Dendritic cell treated with granulocyte-macrophage colony-stimulating factor and Interleukin-4, amounts not matched to agents 40 ng/mL and 50 ng/mL, for 4 days (primary cell): ENCODE measurements around the gene BACH1.

Experiments
- H3K27ac Mint-ChIP-seq: one replicate; pipeline ENCODE4 v1.8.0; 2022; ENCODE audit warnings: mild to moderate bottlenecking, mixed read lengths
- H3K27me3 Mint-ChIP-seq: one replicate; pipeline ENCODE4 v1.8.0; 2022; ENCODE audit warnings: mild to moderate bottlenecking, mixed read lengths
- H3K36me3 Mint-ChIP-seq: one replicate; pipeline ENCODE4 v1.8.0; 2022; ENCODE audit warnings: low read depth, mixed read lengths
- H3K4me1 Mint-ChIP-seq: one replicate; pipeline ENCODE4 v1.8.0; 2022; ENCODE audit warnings: low read depth, mixed read lengths
- H3K4me3 Mint-ChIP-seq: one replicate; pipeline ENCODE4 v1.8.0; 2022; ENCODE audit warnings: mild to moderate bottlenecking, moderate library complexity, mixed read lengths
- H3K9me3 Mint-ChIP-seq: one replicate; pipeline ENCODE4 v1.8.0; 2022; ENCODE audit warnings: mixed read lengths
- intact Hi-C: fragments of 100-400 bp; cut with micrococcal nuclease; formaldehyde crosslinking; loops from one replicate; pipeline ENCODE4 v1.15.0; 2022

The BACH1 gene

DNA sequence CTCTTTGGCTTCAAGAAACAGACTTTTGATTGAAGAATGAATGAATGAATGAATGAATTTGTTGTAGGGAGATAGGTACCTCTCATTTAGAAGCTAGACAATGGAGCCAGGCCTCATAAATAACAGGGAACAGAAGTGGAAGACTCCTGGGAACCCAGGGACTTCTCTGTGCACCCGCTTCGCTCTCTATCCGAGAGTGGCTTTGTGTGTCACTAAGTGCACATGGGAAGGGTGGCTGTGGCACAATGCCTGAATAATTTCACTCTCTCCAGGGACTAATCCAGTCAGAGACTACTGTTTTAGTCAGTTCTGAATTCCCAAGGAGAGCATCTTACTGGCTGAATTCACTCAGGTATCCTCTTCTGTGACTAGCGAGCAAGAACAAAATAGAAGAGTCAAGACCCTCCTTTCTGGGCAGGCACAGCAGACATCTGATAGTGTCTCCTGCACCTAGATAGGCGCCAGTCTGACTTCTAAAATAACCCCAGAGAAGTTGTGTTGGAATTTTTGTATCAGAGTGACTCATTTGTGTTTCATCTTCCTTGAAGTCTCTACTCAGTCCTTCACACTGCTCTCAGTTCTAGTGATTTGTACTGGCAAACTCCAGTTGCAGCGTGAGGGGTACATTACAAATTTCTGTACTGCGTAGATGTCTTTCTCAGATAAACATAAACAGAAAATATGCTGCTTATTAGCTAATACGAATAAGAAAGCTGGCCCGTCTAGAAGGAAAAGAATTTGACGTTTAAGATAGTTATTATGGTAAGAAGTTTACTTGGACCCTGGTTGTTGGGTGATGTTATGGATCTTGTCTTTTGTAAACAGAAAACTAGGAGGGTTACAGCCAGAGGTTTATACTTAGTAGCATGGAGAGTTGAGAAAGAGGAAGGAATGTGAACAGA is 34.0 kb downstream of the BACH1 start:
- Mint-ChIP-seq H3K4me3 (no peak overlapping the region), H3K27ac (peak overlapping the region; percentile 54), H3K4me1 (peaks cover 39% of the 10 kb centered on the region), H3K9me3 (no peaks in the 10 kb centered on the region), H3K36me3 (peaks cover 75% of the 10 kb centered on the region), H3K27me3 (no peaks in the 10 kb centered on the region)
- intact Hi-C loops: no loop called here

DNA sequence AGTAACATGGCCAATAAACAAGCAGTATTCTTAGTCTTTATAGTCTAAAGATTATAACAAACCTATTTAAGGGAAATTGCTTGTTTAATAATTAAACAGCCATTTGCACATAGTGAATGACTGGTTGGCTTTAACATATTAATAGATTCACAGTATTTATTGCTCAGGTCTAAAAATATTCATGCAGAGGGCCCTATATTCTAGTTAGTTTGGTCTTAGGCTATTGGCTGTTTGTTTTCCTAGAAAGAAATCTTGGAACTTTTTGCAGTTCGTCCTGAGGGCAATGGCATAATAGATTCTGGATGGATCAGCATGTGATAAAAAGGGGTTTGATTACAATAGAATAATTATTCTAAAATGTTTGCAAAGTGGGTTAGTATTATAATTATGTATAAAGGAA is 34.7 kb downstream of the BACH1 start:
- peaks cover 38% of the 10 kb centered on the region for H3K4me1 Mint-ChIP-seq
- no peak overlapping the region for H3K4me3 Mint-ChIP-seq
- peak overlapping the region; percentile 54 for H3K27ac Mint-ChIP-seq
- H3K36me3 Mint-ChIP-seq: peaks cover 71% of the 10 kb centered on the region
- no peaks in the 10 kb centered on the region for H3K9me3 Mint-ChIP-seq
- H3K27me3 Mint-ChIP-seq: no peaks in the 10 kb centered on the region
- intact Hi-C loops: no loop called here

DNA sequence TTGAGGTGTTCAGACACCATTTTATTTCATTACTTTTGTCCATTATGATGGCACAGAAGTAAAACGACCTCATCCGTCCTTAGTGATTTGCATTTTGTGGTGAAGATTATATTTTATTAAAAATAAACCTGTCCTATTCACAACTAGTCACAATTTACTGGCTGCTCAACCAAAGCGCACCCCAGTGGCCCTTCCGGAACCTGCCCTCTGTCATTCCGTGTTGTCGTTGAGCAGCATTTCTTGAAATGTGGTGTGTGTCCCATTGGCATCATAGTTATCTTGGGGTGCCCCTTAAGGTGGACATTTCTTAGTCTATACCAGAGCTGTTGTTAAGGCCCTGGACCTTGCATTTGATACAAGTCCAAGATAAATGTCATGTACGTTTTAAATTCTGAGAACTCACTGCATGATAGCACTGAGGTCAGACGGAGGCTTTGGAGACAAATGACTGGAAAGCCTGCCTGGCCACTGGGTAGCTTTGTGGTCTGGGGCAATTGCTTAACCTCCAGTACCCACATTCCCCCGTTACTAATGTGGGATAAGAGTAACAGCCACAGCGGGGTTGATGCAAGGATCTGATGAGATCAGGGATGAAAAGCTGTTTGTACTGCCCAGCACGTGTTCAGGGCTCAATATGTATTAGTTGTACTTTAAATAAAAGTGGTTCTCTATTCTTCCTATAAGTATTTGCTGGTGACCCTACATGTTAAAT is 36.2 kb downstream of the BACH1 start:
- H3K4me3 Mint-ChIP-seq: no peak overlapping the region
- H3K27ac Mint-ChIP-seq: peak overlapping the region; percentile 8
- no peaks in the 10 kb centered on the region for H3K9me3 Mint-ChIP-seq
- no peaks in the 10 kb centered on the region for H3K27me3 Mint-ChIP-seq
- peaks cover 36% of the 10 kb centered on the region for H3K4me1 Mint-ChIP-seq
- intact Hi-C loops: loop anchor here (5.0 kb wide), 1 partner anchor 37 kb away; no protein-coding TSS in a partner anchor
- H3K36me3 Mint-ChIP-seq: peaks cover 70% of the 10 kb centered on the region

DNA sequence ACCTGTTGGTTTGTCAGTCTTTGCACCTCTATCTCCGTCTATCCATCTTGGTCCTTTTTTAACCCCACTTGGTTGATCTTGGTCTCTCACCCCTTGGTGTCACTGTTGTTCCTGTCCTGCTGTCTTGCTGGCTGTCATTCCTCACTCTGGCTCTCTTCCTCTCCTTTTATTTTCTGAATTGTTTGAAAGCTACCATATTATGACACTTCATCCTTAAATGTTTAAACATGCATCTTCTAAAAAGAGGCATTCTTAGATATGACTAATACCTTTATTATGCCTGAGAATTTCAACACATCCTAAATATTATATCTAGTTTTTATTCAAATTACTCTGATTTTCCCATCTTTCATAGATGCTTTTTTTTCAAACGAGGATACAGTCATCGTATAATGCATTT is 37.0 kb downstream of the BACH1 start:
- Mint-ChIP-seq H3K27ac (peak overlapping the region; percentile 4), H3K4me3 (no peak overlapping the region), H3K9me3 (no peaks in the 10 kb centered on the region), H3K27me3 (no peaks in the 10 kb centered on the region), H3K36me3 (peaks cover 67% of the 10 kb centered on the region), H3K4me1 (peaks cover 37% of the 10 kb centered on the region)
- intact Hi-C loops: loop anchor here (5.0 kb wide), 1 partner anchor 37 kb away; no protein-coding TSS in a partner anchor

DNA sequence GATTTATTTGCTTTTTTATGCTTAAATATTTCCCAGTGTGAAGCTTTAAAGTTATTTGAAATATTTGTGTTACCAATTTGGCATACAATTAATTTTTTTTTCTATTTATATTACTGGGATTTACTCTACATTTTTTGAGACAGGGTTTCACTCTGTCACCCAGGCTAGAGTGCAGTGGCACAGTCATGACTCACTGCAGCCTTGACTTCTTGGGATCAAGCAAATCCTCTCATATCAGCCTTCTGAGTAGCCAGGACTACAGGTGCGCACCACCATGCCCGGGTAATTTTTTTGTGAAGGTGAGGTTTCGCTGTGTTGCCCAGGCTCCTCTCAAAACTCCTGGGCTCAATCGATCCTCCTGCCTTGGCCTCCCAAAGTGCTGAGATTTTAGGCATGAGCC is 39.5 kb downstream of the BACH1 start:
- Mint-ChIP-seq H3K27me3 (no peaks in the 10 kb centered on the region), H3K9me3 (no peaks in the 10 kb centered on the region), H3K36me3 (peaks cover 59% of the 10 kb centered on the region), H3K27ac (no peak overlapping the region), H3K4me3 (no peak overlapping the region), H3K4me1 (peaks cover 39% of the 10 kb centered on the region)
- intact Hi-C loops: loop anchor here (5.0 kb wide), 1 partner anchor 34 kb away; no protein-coding TSS in a partner anchor

DNA sequence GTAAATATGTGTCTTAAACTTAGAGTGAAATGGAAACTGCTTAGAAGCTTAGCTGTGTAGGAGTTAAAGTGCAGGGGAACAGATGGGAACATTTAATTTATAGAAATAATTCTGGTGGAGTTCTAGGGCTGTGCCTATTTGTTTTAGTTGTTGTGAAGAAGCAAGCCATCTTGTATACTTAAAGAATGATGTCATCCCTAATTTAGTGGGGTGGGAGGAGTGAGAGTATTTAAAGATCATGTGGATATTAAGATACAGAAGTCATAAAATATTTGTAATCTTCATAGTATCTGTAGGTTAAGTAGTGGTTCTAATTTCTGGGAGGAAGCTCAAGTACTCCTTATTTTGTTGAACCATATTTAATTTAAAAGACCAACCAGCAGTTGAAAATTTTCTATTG is 41.5 kb downstream of the BACH1 start:
- Mint-ChIP-seq H3K4me3 (no peak overlapping the region), H3K9me3 (no peaks in the 10 kb centered on the region), H3K36me3 (peaks cover 61% of the 10 kb centered on the region), H3K27me3 (no peaks in the 10 kb centered on the region), H3K4me1 (peaks cover 34% of the 10 kb centered on the region), H3K27ac (no peak overlapping the region)
- intact Hi-C loops: no loop called here

DNA sequence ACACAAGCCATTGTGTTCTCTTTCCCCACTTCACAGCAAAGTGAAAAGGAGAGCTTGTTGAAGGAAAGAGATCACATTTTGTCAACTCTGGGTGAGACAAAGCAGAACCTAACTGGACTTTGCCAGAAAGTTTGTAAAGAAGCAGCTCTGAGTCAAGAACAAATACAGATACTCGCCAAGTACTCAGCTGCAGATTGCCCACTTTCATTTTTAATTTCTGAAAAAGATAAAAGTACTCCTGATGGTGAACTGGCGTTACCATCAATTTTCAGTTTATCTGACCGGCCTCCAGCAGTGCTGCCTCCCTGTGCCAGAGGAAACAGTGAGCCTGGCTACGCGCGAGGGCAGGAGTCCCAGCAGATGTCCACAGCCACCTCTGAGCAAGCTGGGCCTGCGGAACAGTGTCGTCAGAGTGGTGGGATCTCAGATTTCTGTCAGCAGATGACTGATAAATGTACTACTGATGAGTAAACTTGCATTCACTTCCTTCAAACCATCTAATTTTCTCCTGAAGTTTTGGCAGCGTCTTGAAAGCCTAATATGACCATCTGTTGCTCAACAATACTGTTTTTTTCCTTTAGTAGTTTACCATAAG is 43.7 kb downstream of the BACH1 start:
- intact Hi-C loops: no loop called here
- no peaks in the 10 kb centered on the region for H3K9me3 Mint-ChIP-seq
- H3K27me3 Mint-ChIP-seq: no peaks in the 10 kb centered on the region
- peak overlapping the region; percentile 81 for H3K27ac Mint-ChIP-seq
- H3K36me3 Mint-ChIP-seq: peaks cover 46% of the 10 kb centered on the region
- H3K4me1 Mint-ChIP-seq: peaks cover 39% of the 10 kb centered on the region
- peak overlapping the region; percentile 26 for H3K4me3 Mint-ChIP-seq

DNA sequence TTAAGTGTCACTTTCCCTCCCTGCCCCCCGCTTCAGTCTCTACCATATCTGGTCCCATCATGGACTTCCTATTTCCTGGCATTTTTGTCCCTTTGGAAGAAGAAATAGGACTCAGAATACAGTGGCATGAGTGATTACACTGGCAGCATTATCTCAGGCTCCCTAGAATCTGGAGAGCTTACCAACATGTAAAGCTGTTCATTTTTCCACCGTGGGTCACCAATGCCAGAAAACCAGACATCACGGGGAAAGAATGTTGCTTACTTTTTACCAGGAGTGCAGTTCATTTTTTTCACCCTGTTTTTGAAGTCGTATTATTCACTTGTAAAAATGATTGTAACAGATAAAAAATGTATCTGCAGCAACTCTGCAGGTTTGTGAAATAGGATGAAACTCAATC is 44.8 kb downstream of the BACH1 start:
- Mint-ChIP-seq H3K4me1 (peaks cover 50% of the 10 kb centered on the region), H3K4me3 (no peak overlapping the region), H3K36me3 (peaks cover 39% of the 10 kb centered on the region), H3K27me3 (no peaks in the 10 kb centered on the region), H3K27ac (no peak overlapping the region), H3K9me3 (no peaks in the 10 kb centered on the region)
- intact Hi-C loops: no loop called here

DNA sequence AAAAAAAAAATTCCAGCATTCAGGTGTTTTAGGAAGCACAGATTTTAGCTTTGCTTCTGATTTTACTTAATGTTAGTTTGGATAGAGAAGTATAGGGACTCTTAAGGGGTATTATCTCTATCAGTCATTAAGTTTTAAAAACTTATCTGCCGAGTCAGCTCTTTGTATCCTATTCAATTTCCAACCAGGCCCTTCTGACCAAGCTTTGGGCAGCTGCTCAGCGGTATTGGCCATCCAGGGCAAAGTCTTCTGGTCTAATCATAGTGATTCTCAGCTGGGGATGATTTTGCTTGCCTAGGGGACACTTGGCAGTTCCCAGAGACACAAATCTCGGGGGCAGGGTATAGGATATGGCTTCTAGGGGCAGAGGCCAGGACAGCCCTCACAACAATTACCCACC is 47.6 kb downstream of the BACH1 start:
- Mint-ChIP-seq H3K4me1 (peaks cover 55% of the 10 kb centered on the region), H3K27me3 (no peaks in the 10 kb centered on the region), H3K9me3 (no peaks in the 10 kb centered on the region), H3K4me3 (no peak overlapping the region), H3K36me3 (peaks cover 37% of the 10 kb centered on the region), H3K27ac (peak overlapping the region; percentile 73)
- intact Hi-C loops: loop anchor here (5.0 kb wide), 1 partner anchor 44 kb away; no protein-coding TSS in a partner anchor

DNA sequence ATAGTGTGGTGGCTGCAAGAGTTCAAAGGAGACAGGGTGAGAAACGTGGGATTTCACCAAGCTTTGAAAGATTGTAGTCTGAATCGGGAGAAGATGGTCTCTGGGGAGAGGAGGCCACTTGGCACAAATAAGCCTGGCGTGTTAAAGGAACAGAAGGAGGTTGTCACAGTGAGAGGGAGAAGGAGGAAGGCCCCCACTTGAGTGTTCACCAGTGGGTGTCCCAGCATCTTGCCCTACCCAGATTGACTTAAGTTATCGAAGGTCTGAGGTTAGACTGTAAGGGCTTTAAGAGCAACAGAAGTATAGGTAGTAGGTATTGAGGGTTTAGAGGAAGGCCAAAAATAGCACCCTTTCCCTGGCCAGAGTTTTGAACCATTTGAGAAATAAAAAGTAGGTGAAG is 48.0 kb downstream of the BACH1 start:
- intact Hi-C loops: loop anchor here (5.0 kb wide), 1 partner anchor 44 kb away; no protein-coding TSS in a partner anchor
- Mint-ChIP-seq H3K27ac (peak overlapping the region; percentile 73), H3K36me3 (peaks cover 41% of the 10 kb centered on the region), H3K4me1 (peaks cover 50% of the 10 kb centered on the region), H3K27me3 (no peaks in the 10 kb centered on the region), H3K4me3 (no peak overlapping the region), H3K9me3 (no peaks in the 10 kb centered on the region)

DNA sequence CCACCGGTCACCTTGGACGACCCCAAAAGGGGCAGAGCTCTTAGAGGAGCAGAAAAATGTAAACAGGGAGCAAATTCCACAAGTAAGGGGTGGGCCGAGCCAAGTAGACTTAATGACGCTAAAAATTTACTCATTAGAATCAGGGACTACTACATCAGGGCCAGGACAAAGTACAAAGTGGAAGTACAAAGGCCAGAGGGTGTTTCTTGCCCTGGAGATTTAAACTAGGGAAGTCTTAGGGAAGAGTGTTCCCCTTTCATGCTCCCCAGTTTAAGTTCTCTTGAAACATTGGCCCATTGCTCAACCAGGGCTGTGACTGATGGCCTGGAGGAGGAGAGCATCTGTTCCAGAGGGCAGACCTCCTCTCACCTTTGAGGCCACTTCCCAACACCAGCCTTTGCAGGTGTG is 48.6 kb downstream of the BACH1 start:
- peaks cover 45% of the 10 kb centered on the region for H3K4me1 Mint-ChIP-seq
- H3K27me3 Mint-ChIP-seq: no peaks in the 10 kb centered on the region
- intact Hi-C loops: loop anchor here (5.0 kb wide), 1 partner anchor 45 kb away; no protein-coding TSS in a partner anchor
- peak overlapping the region; percentile 73 for H3K27ac Mint-ChIP-seq
- H3K4me3 Mint-ChIP-seq: no peak overlapping the region
- peaks cover 39% of the 10 kb centered on the region for H3K36me3 Mint-ChIP-seq
- no peaks in the 10 kb centered on the region for H3K9me3 Mint-ChIP-seq

DNA sequence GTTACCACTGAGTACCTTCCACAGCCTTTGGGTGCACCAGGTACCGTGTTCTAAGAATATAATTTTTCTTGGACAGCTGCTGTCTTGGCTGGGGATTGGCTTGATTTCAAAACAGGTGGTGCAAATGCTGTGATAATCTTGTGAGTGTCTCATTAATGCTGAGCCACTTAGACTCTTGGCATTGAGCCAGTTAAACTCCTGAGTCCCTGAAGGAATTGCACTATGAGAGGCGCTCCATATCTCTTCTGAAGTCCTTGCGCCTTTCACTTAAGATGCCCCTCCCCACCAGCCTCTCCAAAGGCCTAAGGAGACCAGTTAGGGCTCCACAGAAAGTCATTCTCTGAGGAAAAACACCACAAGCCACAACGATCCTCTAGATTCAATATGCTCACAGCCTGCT is 51.0 kb downstream of the BACH1 start:
- Mint-ChIP-seq H3K27ac (no peak overlapping the region), H3K27me3 (no peaks in the 10 kb centered on the region), H3K4me1 (peaks cover 51% of the 10 kb centered on the region), H3K9me3 (peaks cover 13% of the 10 kb centered on the region), H3K4me3 (no peak overlapping the region), H3K36me3 (peaks cover 44% of the 10 kb centered on the region)
- intact Hi-C loops: loop anchor here (5.0 kb wide), 1 partner anchor 47 kb away; no protein-coding TSS in a partner anchor

DNA sequence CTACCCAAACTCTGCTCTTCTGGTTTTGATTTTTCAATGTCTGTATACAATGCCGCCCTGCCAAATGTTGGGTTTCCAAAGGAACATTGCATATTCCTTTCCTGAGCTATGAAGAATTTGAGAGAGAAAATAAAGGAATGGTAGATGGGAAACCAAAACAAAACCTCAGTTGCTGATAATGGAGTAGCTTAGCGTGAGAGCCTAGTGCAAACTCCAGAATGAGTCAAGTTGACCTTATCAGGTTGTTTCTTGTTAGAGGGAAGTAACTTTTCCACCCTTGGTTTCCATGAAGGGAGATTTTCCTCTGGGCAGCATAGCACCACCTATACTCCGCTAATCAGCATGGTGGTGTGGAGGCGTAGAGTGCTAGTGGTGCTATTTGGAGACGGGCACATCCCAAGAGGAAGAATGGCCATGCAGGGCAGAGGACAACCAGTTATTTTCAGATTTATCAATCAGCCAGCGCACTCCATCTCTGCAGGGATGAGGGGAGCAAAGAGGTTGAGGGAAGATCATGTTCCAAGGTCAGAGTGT is 51.6 kb downstream of the BACH1 start:
- Mint-ChIP-seq H3K36me3 (peaks cover 50% of the 10 kb centered on the region), H3K9me3 (peaks cover 18% of the 10 kb centered on the region), H3K27ac (no peak overlapping the region), H3K4me3 (no peak overlapping the region), H3K27me3 (no peaks in the 10 kb centered on the region), H3K4me1 (peaks cover 53% of the 10 kb centered on the region)
- intact Hi-C loops: no loop called here
